ENCODE data around the gene PMPCB.

DNA sequence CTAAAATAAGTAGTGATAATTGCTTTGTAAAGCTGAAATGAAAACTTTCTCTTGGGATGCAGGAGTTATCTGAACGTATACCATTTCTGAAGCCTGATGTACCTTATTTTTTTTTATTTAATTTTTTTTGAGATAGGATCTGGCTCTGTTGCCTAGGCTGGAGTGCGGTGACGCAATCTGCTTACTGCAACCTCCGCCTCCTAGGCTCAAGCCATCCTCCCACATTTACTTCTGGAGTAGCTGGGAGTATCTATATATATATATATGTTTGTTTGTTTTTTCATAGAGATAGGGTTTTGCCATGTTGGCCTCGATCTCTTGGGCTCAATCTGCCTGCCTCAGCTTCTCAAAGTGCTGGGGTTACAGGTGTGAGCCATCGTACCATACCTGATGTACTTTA, 2.4 kb downstream of the PMPCB start:
- no peak for TF ChIP-seq POLR2A (IDR thresholded peaks at IDR 0.05)
- TF ChIP-seq, protein P1, sequence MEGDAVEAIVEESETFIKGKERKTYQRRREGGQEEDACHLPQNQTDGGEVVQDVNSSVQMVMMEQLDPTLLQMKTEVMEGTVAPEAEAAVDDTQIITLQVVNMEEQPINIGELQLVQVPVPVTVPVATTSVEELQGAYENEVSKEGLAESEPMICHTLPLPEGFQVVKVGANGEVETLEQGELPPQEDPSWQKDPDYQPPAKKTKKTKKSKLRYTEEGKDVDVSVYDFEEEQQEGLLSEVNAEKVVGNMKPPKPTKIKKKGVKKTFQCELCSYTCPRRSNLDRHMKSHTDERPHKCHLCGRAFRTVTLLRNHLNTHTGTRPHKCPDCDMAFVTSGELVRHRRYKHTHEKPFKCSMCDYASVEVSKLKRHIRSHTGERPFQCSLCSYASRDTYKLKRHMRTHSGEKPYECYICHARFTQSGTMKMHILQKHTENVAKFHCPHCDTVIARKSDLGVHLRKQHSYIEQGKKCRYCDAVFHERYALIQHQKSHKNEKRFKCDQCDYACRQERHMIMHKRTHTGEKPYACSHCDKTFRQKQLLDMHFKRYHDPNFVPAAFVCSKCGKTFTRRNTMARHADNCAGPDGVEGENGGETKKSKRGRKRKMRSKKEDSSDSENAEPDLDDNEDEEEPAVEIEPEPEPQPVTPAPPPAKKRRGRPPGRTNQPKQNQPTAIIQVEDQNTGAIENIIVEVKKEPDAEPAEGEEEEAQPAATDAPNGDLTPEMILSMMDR (IDR thresholded peaks at IDR 0.05): no peak
